ENCODE results near the gene TPSG1.
"Not testable (repeated sequence)": the region's sequence is repeated elsewhere in the genome, so short reads cannot be mapped to it uniquely, and the experiment has no call there.

TPSG1 gene

DNA sequence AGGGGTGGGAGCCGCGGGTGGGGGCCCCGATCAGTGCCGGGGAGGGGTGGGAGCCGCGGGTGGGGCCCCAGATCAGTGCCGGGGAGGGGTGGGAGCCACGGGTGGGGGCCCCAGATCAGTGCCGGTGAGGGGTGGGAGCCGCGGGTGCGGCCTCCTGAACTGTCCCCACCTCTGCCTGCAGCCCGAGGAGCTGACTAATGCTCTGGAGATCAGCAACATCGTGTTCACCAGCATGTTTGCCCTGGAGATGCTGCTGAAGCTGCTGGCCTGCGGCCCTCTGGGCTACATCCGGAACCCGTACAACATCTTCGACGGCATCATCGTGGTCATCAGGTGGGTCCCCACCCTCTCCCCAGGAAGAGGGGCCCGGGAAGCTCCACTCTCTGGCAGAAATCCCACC is 20.1 kb downstream of the TPSG1 start:
- TF ChIP-seq, protein P1, sequence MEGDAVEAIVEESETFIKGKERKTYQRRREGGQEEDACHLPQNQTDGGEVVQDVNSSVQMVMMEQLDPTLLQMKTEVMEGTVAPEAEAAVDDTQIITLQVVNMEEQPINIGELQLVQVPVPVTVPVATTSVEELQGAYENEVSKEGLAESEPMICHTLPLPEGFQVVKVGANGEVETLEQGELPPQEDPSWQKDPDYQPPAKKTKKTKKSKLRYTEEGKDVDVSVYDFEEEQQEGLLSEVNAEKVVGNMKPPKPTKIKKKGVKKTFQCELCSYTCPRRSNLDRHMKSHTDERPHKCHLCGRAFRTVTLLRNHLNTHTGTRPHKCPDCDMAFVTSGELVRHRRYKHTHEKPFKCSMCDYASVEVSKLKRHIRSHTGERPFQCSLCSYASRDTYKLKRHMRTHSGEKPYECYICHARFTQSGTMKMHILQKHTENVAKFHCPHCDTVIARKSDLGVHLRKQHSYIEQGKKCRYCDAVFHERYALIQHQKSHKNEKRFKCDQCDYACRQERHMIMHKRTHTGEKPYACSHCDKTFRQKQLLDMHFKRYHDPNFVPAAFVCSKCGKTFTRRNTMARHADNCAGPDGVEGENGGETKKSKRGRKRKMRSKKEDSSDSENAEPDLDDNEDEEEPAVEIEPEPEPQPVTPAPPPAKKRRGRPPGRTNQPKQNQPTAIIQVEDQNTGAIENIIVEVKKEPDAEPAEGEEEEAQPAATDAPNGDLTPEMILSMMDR (IDR thresholded peaks at IDR 0.05; ENCODE audit: poor library complexity, severe bottlenecking), result no peak
- ATAC-seq (ENCODE audit: low read depth), result no peak
- DNase-seq (ENCODE audit: low spot score), result no peak
- Histone ChIP-seq H3K4me1 (ENCODE audit: insufficient read depth, poor library complexity, severe bottlenecking) (no peaks in the 10 kb centered on the region), H3K27me3 (ENCODE audit: insufficient read depth, poor library complexity, severe bottlenecking) (no peaks in the 10 kb centered on the region), H3K4me3 (ENCODE audit: severe bottlenecking) (no peak overlapping the region), H3K9me3 (ENCODE audit: severe bottlenecking) (no peaks in the 10 kb centered on the region), H3K36me3 (ENCODE audit: low read depth) (no peaks in the 10 kb centered on the region), H3K27ac (ENCODE audit: poor library complexity, severe bottlenecking) (no peak overlapping the region)

DNA sequence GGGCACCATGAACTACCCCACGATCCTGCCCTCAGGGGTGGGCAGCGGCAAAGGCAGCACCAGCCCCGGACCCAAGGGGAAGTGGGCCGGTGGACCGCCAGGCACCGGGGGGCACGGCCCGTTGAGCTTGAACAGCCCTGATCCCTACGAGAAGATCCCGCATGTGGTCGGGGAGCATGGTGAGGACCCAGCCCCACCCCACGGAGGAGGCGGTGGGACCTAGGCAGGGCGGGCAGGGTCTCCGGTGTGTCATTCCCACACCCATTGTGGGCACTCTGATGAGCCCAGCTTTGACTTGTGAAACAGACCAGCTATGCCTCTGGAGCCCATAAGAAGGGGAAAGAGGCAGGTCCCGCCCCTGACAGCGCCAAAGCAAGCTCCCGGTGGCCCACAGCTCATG is 22.8 kb downstream of the TPSG1 start:
- no peak overlapping the region for H3K4me3 ChIP-seq (ENCODE audit: severe bottlenecking)
- no peaks in the 10 kb centered on the region for H3K4me1 ChIP-seq (ENCODE audit: insufficient read depth, poor library complexity, severe bottlenecking)
- H3K27me3 ChIP-seq (ENCODE audit: insufficient read depth, poor library complexity, severe bottlenecking), result no peaks in the 10 kb centered on the region
- no peaks in the 10 kb centered on the region for H3K36me3 ChIP-seq (ENCODE audit: low read depth)
- DNase-seq (ENCODE audit: low spot score) (no peak), ATAC-seq (ENCODE audit: low read depth) (no peak)
- TF ChIP-seq, protein P1 (IDR thresholded peaks at IDR 0.05; ENCODE audit: poor library complexity, severe bottlenecking), result no peak
- H3K27ac ChIP-seq (ENCODE audit: poor library complexity, severe bottlenecking), result no peak overlapping the region
- no peaks in the 10 kb centered on the region for H3K9me3 ChIP-seq (ENCODE audit: severe bottlenecking)

DNA sequence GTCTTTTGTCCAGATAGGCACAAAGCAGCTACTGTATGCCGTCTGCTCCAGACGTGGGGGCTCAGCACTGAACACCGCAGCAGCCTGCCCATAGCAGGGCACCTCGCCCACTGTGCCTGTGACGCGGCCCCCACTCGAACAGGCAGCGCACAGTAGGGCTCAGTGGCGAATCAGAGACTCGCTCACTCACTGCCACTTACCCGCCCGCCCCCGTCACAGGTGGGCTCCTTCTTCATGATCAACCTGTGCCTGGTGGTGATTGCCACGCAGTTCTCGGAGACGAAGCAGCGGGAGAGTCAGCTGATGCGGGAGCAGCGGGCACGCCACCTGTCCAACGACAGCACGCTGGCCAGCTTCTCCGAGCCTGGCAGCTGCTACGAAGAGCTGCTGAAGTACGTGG is 23.6 kb downstream of the TPSG1 start:
- no peaks in the 10 kb centered on the region for H3K36me3 ChIP-seq (ENCODE audit: low read depth)
- ATAC-seq (ENCODE audit: low read depth), result no peak
- DNase-seq (ENCODE audit: low spot score), result no peak
- TF ChIP-seq, protein P1 (IDR thresholded peaks at IDR 0.05; ENCODE audit: poor library complexity, severe bottlenecking), result no peak
- no peaks in the 10 kb centered on the region for H3K27me3 ChIP-seq (ENCODE audit: insufficient read depth, poor library complexity, severe bottlenecking)
- H3K9me3 ChIP-seq (ENCODE audit: severe bottlenecking), result no peaks in the 10 kb centered on the region
- H3K4me1 ChIP-seq (ENCODE audit: insufficient read depth, poor library complexity, severe bottlenecking), result no peaks in the 10 kb centered on the region
- no peak overlapping the region for H3K27ac ChIP-seq (ENCODE audit: poor library complexity, severe bottlenecking)
- no peak overlapping the region for H3K4me3 ChIP-seq (ENCODE audit: severe bottlenecking)

DNA sequence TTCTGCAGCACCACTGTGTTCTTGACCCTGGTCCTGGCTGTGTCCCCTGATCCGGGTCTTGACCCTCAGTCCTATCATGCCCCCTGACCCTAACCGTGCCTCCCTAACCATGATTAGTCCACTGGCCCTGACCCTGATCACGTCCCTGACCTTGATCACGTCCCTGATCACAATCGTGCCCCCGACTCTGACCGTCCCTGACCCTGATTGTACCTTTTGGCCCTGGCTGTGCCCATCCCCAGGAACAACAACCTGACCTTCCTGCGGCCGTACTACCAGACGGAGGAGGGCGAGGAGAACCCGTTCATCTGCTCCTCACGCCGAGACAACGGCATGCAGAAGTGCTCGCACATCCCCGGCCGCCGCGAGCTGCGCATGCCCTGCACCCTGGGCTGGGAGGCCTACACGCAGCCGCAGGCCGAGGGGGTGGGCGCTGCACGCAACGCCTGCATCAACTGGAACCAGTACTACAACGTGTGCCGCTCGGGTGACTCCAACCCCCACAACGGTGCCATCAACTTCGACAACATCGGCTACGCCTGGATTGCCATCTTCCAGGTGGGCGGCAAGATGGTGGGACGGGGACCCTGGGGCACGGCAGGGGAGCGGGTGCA is 24.9 kb downstream of the TPSG1 start:
- Histone ChIP-seq H3K9me3 (ENCODE audit: severe bottlenecking) (no peaks in the 10 kb centered on the region), H3K27ac (ENCODE audit: poor library complexity, severe bottlenecking) (no peak overlapping the region), H3K27me3 (ENCODE audit: insufficient read depth, poor library complexity, severe bottlenecking) (no peaks in the 10 kb centered on the region), H3K36me3 (ENCODE audit: low read depth) (no peaks in the 10 kb centered on the region), H3K4me1 (ENCODE audit: insufficient read depth, poor library complexity, severe bottlenecking) (no peaks in the 10 kb centered on the region), H3K4me3 (ENCODE audit: severe bottlenecking) (no peak overlapping the region)
- DNase-seq (ENCODE audit: low spot score), result no peak
- TF ChIP-seq, protein P1 (IDR thresholded peaks at IDR 0.05; ENCODE audit: poor library complexity, severe bottlenecking), result no peak
- no peak for ATAC-seq (ENCODE audit: low read depth)

DNA sequence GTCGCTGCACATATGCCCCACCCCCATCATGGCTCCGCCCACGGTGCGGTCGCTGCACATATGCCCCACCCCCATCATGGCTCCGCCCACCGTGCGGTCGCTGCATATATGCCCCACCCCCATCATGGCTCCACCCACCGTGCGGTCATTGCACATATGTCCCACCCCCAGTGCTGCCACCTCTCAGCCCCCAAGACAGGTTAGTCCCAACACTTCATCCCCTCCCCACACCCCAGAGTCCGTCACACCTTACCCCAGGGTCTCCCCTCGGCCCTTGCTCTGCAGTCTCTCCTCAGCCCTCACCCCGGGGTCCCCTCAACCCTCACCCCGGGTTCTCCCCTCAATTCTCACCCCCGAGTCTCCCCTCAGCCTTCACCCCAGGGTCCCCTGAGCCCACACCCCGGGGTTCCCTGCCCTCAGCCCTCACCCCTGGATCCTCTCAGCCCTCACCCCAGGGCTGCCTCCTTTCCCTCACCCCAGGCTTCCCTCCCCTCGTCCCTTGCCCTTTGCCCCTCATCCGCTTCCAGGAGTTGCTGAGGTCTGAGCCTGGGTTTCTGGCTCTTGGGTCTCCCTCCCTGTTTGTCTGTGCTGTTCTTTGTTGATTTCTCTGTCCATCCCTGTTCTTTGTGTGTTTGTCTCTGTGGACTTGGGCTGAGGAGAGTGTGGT is 25.6 kb downstream of the TPSG1 start:
- Histone ChIP-seq H3K36me3 (ENCODE audit: low read depth) (no peaks in the 10 kb centered on the region), H3K4me1 (ENCODE audit: insufficient read depth, poor library complexity, severe bottlenecking) (no peaks in the 10 kb centered on the region), H3K27ac (ENCODE audit: poor library complexity, severe bottlenecking) (no peak overlapping the region), H3K9me3 (ENCODE audit: severe bottlenecking) (no peaks in the 10 kb centered on the region), H3K4me3 (ENCODE audit: severe bottlenecking) (no peak overlapping the region), H3K27me3 (ENCODE audit: insufficient read depth, poor library complexity, severe bottlenecking) (no peaks in the 10 kb centered on the region)
- DNase-seq (ENCODE audit: low spot score) (no peak), ATAC-seq (ENCODE audit: low read depth) (no peak)
- TF ChIP-seq, protein P1 (IDR thresholded peaks at IDR 0.05; ENCODE audit: poor library complexity, severe bottlenecking), result no peak

DNA sequence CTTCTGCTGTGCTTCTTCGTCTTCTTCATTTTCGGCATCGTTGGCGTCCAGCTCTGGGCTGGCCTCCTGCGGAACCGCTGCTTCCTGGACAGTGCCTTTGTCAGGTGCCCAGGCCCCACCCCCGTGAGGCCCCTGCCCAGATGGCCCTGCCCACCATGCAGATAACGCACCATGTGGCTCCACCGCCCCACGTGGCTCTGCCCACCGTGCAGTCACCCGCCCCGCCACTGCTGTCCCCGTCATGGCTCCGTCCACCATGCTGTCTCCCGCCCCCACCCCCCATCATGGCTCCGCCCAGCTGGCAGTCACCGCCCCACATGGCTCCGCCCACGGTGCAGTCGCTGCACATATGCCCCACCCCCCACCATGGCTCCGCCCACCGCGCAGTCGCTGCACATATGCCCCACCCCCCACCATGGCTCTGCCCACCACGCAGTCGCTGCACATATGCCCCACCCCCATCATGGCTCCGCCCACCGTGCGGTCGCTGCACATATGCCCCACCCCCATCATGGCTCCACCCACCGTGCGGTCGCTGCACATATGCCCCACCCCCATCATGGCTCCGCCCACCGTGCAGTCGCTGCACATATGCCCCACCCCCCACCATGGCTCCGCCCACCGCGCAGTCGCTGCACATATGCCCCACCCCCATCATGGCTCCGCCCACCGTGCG is 26.3 kb downstream of the TPSG1 start:
- H3K4me1 ChIP-seq (ENCODE audit: insufficient read depth, poor library complexity, severe bottlenecking); H3K27me3 ChIP-seq (ENCODE audit: insufficient read depth, poor library complexity, severe bottlenecking); H3K27ac ChIP-seq (ENCODE audit: poor library complexity, severe bottlenecking); DNase-seq (ENCODE audit: low spot score); H3K9me3 ChIP-seq (ENCODE audit: severe bottlenecking); H3K36me3 ChIP-seq (ENCODE audit: low read depth); H3K4me3 ChIP-seq (ENCODE audit: severe bottlenecking); ATAC-seq (ENCODE audit: low read depth): not testable (repeated sequence)
